Stimulated activated CD4-positive, alpha-beta T cell treated with anti-CD3 and anti-CD28 coated beads, Interleukin-2, amount 100 ng/mL, for 48 hours (primary cell): ENCODE results near the gene WIPF3.

ENCODE experiments used
- DNase-seq, 2 donors: peaks; one replicate each; pipeline ENCODE4 v3.0.0-alpha.2; 2020

The WIPF3 gene

DNA sequence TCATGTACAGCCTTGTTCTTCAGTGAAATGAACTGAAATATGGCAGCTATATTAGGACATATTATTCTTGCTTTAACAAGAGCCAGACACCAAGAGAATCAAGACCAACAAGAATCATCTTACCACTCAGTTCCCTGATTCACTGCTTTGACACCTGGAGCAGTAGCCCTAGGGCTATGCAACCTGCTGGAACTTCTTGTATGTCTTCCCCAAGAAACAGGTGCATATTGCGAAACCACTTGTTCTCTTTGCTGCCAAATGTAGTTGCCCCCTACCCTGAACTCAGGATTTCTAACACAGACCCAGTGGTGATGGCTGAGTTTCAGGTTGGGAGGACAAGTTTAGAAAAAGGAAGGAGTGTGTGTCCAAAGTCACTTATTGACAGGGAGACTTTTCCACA lies 46.1 kb downstream of the WIPF3 start:
- DNase-seq = no peak

DNA sequence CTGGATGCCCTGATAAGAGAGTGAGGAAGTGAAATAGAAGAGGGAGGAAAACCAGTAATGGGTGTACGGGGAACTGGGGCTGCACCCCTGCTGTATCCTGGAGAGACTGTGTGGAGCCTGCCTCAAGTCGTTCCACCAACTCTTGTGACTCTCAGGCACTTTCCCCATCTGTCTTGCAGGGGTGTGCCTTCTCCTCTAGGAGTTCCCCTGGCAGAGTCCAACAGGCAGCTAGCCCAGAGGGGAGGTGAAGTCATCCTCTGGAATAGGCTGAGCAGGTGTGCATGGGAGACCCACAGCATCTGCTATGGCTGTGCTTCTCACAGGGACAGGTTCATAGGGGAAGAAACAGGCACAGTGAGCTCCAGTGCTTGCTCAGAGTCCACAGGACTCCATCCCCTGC lies 46.8 kb downstream of the WIPF3 start:
- no peak for DNase-seq

DNA sequence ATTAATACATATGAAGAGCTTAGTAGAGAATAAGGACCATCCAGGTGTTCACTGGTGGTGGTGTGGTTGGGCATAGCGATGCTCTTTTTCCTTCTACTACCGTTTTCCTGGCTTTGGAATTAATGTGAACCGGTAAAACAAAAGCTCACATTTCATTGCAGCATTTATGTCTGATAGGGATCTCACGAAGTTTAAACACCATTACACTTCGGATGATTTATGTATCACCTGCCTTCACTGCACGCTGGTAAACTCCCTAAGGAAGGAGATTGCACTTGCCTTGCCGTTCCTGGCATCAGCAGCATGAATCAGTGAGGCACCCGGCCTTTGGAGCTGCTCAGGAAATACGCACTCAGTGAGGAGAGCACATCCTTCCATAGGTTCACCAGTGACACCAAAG lies 47.5 kb downstream of the WIPF3 start:
- DNase-seq = no peak

DNA sequence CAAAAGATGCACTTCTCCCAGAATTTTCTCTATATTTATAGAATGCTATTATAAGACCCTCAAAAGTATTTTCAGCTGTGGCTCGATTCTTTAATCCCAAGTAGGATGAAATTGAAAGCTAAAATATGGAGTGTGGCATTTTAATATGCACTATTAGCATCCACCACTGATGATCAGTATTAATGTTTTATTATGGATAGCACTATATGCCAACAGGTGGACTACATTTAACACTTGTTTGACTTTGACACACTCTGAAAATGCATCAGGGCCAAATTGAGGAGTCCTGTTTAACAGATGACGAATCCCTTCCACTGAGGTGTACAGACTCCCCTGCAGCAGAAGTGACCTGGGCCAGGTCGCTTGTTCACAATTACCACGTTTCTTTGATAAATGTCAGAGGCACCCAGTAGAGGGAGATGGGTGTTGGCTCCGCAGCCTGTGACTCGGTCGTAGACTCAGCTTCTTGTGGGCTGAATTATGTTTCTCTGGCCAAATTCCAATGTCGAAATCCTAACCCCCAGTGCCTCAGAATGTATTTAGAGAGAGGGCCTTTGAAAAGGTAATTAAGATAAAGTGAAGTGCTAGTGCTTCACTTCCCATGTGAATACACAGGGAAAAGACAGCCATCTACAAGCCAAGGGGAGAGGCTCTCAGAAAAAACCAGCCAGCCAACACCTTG lies 48.1 kb downstream of the WIPF3 start:
- no peak for DNase-seq

DNA sequence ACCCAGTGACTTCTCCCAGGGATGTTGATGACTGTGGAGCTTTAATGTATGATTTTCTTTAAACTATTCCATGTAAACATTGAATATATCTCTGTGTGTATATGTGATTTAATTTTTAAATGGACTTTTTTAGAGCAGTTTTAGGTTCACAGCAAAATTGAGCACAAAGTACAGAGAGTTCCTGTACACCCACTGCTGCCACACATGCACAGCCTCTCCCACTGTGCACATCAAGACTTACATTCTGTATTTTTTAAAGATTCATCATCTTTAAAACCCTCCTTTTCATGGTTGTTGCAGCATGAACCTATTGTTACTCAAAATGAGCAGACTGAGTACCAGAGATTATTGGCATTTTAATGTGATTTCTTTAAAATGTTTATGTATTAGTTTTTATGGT lies 51.3 kb downstream of the WIPF3 start:
- no peak for DNase-seq

DNA sequence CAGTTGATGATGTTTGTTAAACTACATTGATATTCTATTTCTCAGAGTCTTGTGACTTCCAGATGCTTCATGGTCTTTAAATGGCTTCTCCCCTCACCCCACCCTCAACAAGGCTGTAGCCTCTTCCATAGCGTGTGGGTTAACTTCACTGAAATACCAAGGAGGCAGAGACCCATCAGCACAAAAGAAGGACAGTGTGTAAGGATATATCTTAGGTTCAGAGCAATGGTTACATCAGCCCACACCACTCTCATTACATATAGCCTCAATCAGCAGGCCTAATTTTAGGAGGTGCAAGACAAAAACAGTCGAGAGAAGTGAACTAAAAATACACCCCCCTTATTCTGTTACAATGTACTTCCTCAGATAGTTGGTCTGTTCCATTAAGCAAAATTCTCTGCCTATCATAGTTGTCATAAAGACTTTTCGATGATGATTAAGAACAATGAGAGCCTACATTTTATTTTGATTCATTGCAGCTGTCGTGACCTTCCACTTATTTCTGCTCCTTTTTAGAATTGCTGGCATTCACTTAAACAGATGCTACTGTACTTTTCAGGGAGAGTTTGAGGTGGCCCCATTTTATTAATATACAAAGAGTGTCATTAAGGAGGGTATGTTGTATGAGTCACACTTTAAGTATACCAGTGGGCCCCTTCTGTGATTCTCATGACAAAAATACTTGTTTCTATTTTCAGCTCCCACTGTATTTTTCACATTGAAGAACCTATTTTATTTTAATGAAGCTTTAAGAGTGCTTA lies 52.1 kb downstream of the WIPF3 start:
- no peak for DNase-seq

DNA sequence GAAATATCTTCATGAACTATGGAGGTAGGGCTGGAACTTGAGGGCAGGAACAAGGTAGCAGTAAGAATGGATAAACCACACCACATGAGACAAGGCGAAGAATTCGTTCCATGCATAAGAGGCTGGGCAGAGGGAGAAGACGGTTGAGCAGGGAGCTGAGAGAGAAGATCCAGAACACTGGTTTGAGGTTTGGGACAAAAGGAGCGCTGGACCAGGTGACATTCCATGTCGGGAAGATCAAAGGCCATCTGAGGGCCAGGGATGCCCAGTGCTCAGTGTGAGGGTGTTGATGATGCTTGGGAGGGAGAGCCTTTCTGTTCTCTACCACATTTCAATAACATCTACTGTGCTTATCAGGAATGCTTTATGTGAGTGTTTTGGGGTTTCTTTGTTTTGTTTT lies 52.8 kb downstream of the WIPF3 start:
- no peak for DNase-seq

DNA sequence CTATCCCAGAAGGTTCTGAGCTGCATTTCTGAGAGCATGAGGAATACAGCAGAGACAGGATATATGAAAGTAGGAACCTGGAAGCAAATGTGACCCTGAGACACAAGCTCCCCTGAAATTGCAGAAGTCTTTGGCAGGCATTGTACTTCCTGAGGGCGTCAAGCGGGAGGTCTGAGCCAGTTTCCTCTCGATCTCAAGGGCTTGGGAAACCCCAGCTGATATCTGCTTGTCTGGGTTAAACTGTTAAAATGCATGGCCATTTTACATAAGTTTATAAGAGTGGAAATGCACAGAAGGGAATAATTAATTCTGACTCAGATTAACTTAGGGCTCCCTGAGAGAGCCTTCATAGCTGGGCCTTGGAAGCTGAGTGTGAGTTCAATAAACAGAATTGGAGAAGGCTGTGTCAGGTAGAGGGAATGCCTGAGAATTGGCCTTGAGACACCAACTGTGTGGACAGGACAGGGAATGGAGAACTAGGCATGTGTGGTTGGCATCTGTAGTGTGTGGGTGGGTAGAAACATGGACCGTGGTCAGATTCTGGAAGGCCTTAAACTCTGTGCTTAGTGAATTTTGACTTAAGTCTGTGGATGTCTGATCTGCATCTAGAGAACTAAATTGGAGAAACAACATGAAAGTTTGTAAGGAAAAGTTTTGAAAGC lies 53.3 kb downstream of the WIPF3 start:
- no peak for DNase-seq

DNA sequence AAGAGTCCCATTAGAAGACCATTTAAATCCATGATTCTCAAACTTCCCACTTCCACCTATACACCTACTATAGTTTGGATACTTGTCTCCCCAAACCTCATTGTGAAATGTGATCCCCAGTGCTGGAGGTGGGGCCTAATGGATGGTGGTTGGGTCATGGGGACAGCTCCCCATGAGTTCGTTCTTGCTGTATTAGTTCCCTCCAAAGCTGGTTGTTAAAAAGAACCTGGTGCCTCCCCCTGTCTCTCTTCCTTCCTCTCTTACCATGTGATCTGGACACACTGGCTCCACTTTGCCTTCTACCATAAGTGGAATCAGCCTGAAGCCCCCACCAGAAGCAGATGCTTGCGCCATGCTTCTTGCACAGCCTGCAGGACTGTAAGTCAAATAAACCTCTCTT lies 53.9 kb downstream of the WIPF3 start:
- no peak for DNase-seq

DNA sequence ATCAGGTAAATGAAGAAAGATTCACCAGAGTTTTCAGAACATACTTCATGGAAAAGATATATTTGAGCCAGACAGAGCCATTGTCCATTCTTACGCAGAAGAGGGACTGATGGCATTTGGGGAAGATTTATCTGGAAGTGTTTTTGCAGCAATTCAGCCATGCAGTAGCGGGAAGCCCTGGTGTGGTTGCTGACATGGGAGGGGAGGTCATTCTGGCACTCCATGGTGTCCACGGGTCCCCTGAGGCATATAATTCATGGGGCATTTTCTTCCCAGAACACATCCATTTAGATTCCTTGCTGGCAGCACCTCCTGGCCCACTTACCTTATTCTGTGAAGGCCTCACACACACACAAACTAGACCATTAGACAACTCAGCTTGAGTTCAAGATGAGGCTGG lies 55.6 kb downstream of the WIPF3 start:
- DNase-seq = no peak

DNA sequence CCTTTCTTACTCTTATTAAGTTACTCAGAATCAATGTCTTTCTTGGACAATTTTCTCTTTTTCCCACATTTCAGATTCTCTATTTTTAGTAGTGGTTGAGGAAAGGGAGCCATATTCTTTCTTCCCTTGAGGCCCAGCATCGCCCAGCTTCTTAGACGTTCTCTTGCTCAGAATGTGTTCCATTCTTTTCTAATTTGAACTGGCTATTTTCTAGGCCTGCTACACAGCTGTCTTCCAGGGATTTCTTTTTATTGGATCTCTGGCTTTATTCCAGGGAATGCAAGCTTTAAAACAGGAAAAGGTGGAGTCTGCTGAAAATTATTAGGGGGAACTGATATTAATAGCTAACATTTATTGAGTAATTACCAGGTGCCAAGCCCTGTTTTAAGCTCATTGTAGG lies 58.3 kb downstream of the WIPF3 start:
- DNase-seq = no peak

DNA sequence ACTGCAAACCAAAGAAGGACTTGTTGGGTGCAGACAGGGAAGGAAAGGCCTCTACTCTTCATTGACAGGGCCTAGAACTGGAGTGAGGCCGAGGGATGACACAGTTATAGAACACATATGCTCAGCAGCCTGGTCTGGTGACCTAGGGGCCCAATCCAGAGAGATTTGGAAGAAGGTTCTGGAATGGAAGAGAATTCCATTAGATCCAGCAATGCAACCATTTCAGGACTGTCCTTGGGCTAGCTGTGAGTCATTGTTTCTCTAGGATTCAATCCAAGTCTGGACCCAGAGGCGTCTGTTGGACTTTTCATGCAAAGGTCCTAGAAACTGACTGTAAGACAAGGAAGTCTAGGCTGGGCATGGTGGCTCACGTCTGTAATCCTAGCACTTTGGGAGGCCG lies 59.2 kb downstream of the WIPF3 start:
- no peak for DNase-seq

DNA sequence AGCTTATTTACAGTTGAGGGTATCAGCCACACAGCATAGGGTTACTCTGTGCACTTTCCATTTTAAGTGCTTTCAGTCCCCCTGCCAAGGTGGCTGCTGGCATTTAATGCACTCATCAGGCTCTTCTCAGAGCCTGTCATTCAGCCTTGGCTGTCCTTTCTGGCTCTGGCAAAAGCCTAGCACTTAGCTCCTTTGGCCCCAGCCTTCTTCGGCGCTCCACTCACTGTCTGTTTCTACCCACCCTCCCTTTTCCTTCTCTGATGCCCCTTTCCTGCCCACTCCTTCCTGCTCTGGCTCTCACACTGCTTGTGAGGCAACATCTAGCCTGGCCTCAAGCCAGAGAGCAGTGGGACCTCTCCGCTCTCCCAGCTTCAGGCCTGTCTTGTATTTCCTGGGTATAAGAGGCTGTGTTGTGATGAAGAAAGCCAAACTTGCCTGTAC lies 60.2 kb downstream of the WIPF3 start:
- DNase-seq = no peak

DNA sequence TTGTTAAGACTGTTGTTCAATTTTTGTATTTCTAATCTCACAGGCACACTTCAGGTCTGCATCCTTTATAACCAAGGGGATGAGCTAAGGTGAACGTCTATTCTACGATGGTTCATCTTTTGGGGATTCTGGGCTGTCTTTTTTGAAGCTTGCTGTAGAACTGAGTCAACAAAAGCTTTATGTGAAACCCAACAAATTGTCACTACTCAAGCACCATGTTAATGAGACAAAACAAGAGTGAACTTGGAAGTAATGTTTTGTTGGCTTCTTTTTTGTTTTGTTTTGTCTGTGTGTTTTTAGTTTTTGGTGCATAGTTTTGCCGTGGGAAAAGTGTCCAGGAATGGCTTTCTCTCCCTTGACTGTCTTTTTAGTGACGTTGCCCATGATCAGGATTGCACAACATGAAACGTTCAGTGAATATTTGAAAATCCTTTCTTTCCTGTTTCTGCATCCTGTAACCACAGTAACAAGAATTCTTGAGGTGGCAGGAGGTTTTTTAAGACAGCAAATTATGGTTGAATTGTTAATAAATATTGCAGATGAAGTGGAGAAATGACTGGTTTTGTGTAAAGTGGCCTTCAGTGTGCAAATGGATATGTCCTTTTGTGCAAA lies 65.6 kb downstream of the WIPF3 start:
- DNase-seq = no peak

DNA sequence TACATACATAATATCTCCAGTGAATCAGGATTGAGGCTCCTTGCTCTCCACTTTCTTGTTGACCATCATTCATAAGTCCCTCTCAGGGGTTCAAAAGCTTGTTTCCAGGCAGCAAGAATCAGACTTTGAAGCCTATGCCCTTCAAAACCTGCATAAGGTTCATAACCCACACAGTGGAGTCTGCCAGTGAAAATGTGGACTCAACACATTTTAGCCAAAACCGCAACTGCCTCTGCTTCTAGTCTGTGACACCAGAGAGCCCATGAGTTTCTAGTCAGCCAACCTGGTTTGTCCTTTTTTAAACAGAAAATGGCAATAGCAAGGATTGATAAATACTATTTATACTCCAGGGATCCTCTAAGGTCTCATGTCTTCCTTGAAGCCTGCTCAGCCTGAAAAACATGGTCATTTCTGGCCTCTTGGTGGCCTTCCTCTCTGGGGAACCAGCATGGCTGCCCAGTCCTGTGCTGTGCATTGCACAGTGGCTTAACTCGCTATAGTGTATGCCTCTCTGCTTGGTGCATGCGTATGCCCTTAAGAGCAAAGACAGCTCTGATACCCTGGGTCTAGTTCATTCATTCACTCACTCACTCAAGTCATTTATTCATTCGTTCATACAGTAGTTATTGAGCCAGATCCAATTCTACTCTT lies 67.5 kb downstream of the WIPF3 start:
- no peak for DNase-seq

DNA sequence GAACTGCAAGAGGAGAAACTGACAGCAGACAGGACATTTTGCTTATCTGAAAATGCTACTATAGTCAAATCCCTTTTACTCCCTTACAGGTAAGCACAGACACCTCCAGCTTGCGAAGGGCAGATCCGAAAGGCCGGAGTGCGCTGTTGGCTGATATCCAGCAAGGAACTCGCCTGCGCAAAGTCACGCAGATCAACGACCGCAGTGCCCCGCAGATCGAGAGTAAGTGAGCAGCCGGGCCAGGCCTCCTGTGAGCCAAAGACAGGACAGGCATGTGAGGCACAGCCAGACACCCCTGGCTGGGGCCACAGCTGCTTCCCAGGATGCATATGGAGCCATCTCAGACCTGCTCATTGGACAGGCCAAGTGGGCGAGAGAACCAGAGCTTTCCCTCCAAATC lies 69.4 kb downstream of the WIPF3 start:
- DNase-seq = no peak

DNA sequence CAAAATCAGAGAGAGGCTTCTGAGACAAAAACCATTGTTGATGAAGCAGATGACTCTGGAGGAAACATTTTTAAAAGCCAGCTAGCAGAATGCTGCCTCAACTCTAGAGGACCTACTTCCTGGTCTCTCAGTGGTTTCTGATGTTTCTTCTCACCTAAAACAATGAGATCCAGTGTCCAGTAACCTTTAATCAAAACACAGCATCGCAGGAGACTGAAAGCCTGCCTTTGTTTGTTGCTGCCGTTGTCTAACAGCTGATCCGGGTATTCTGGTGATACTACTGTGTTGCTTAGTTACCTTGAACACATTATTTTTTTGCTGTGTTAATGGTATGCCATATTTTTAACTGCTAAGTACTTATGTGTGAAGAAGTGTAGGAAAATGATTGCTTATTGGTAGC lies 70.9 kb downstream of the WIPF3 start:
- no peak for DNase-seq

DNA sequence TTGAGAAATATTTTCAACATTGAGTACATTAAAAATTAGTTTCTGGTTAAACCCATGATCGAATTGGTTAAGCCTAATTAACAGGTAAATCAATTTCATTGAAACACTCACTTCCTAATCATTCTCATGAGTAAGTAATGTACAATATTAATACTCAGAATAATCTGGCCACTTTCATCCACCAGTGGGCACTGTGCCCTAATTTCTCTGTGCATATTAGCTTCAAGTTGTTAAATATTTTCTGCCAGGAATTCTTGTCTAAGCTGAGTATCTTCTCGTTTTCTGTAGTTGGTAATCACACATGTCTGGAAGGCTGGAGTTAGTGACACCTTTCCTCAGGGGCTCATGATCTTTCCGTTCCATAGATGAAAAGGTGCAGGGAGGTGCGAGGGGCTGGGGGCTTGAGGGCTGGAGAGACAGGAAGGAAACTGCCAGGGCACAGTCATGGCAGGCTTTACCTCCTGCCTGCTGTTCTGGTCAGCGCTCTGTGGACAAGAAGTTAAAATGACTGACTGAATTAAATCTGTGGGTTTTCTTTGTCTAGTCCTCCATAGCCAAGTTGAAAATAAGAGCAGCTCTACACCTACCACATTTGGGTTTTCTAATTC lies 71.9 kb downstream of the WIPF3 start:
- no peak for DNase-seq

DNA sequence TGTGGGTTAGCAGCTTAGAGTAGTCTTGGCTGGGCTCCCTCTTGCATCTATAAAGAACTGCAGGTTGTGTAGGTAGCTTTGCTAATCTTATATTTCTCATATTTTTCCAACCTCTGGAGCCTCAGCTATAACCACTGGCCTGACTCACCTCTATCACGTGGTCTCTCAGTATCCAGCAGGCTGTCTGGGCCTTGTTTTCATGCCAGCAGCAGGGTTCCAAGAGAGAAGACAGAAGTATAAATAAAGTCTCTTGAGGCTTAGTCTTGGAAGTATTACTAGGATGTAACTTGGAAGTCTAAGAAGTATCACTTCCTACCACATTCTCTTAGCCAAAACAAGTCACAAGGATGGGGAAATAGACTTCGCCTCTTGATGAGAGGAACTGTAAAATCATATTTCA lies 73.3 kb downstream of the WIPF3 start:
- no peak for DNase-seq

DNA sequence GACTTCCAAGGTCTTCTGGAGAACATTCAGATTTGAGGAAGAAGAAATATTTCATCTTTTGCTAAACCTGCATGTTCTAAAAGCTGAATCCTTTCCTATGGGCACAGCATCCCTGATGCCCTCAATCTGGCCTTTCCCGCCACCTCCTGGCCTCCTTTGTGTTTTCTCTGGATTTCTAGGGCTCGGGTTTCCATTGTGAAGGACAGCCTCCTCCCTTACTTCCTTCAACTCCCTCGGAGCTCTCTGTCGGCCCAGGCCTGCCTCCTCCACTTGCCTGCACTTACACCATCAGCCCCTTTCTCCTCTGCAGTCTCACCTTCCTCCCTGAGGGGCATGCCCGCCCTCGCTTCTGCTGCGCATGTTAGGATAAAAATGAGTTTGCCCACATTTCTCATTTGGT lies 75.4 kb downstream of the WIPF3 start:
- DNase-seq = no peak

DNA sequence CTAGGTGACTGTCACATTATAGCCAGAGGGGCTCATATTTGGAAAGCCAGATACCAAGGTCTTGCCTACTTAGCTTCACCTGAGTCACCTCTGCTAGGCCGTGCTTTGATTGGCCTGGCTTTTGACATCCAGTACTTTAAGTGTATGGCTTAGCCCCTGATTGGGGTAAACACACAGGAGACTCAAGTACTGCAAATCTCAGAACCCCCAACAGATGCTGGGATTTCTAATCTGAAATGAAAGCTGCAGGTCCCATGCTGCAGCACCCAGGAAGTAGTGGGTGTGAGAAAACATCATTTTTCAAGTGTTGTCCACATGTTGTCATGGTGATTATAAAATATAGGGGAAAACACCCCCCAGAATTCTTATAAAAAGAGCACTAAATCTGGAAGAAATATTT lies 76.2 kb downstream of the WIPF3 start:
- DNase-seq = no peak

DNA sequence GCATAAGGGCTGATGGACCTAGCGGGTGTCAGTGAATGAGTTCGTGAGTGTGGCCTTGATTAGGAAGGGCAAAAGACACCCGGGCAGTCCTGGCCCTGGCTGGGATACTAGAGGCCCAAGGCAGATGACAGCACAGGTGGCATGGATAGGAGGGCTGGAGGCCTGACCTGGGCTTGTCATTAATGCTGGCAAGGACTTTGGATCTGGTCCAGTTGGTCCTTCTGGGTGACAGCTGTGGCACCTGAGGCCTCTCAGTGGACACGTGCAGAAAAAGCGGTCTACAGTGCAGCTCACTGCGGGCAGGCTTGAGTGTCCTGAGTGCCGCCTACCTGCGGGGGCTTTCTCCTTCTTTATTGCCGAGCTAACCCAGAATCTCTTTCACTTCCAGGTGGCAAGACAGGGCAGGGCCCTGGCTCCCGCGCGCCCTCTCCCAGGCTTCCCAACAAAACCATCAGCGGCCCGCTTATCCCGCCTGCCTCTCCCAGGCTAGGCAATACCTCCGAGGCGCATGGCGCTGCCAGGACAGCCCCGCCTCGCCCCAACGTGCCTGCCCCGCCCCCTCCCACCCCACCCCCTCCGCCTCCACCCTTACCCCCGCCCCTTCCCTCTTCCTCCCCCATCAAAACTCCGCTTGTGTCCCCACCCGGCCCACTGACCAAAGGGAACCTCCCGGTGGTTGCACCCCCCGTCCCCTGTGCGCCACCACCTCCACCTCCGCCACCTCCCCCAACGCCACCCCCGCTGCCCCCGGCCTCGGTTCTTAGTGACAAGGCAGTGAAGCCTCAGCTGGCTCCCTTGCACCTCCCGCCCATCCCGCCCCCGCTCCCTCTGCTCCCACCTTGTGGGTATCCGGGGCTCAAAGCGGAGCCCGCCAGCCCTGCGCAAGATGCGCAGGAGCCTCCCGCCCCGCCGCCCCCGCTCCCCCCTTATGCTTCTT lies 77.4 kb downstream of the WIPF3 start:
- no peak for DNase-seq
